ENCODE data around the gene SEPTIN2.

SEPTIN2 gene

DNA sequence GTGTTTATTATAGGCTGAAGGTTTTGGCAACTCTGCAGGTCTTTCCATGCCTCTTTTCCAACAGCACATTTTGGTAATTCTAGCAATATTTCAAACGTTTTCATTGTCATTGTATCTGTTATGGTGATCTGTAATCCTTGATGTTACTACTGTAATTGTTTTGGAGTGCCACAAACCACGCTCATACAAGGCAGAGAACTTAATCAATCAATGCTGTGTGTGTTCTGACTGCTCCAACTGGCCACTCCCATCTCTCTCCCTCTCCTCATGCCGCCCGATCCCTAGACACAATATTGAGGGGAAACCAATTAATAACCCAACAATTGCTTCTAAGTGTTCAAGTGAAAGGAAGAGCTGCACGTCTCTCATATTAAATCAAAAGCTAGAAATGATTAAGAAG, 33.2 kb upstream of the SEPTIN2 start:
- no peaks in the 10 kb centered on the region for H3K36me3 ChIP-seq (replicated peaks)
- H3K27ac ChIP-seq, result no peak overlapping the region
- H3K27me3 ChIP-seq (replicated peaks), result no peaks in the 10 kb centered on the region
- no peak for DNase-seq
- TF ChIP-seq, protein P1, sequence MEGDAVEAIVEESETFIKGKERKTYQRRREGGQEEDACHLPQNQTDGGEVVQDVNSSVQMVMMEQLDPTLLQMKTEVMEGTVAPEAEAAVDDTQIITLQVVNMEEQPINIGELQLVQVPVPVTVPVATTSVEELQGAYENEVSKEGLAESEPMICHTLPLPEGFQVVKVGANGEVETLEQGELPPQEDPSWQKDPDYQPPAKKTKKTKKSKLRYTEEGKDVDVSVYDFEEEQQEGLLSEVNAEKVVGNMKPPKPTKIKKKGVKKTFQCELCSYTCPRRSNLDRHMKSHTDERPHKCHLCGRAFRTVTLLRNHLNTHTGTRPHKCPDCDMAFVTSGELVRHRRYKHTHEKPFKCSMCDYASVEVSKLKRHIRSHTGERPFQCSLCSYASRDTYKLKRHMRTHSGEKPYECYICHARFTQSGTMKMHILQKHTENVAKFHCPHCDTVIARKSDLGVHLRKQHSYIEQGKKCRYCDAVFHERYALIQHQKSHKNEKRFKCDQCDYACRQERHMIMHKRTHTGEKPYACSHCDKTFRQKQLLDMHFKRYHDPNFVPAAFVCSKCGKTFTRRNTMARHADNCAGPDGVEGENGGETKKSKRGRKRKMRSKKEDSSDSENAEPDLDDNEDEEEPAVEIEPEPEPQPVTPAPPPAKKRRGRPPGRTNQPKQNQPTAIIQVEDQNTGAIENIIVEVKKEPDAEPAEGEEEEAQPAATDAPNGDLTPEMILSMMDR (IDR thresholded peaks at IDR 0.05; ENCODE audit: low read depth, low read length, missing control alignments), result no peak
- in situ Hi-C loops (cut with HindIII; ENCODE audit: low pct_ligation_motif_present, low sequenced_read_pairs), result no loop called here
- H3K4me3 ChIP-seq (ENCODE audit: low read depth, low read length), result no peak overlapping the region

DNA sequence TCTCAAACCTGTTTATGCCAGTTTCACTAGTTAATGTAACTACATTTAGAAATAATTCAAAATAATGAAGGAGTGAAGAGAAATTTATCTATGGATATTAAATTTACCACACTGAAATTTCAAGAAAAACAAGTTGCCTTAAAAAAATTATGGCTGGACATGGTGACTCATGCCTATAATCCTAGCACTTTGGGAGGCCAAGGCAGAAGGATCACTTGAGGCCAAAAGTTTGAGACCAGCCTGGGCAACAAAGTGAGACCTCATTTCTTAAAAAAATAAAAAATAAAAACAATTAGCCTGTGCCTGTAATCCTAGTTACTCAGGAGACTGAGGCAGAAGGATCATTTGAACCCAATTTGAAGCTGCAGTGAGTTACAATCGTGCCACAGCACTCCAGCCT, 30.1 kb upstream of the SEPTIN2 start:
- TF ChIP-seq, protein P1 (IDR thresholded peaks at IDR 0.05; ENCODE audit: low read depth, low read length, missing control alignments), result no peak
- H3K27ac ChIP-seq, result no peak overlapping the region
- no peaks in the 10 kb centered on the region for H3K27me3 ChIP-seq (replicated peaks)
- H3K4me3 ChIP-seq (ENCODE audit: low read depth, low read length), result no peak overlapping the region
- H3K36me3 ChIP-seq (replicated peaks), result no peaks in the 10 kb centered on the region
- in situ Hi-C loops (cut with HindIII; ENCODE audit: low pct_ligation_motif_present, low sequenced_read_pairs), result no loop called here
- no peak for DNase-seq

DNA sequence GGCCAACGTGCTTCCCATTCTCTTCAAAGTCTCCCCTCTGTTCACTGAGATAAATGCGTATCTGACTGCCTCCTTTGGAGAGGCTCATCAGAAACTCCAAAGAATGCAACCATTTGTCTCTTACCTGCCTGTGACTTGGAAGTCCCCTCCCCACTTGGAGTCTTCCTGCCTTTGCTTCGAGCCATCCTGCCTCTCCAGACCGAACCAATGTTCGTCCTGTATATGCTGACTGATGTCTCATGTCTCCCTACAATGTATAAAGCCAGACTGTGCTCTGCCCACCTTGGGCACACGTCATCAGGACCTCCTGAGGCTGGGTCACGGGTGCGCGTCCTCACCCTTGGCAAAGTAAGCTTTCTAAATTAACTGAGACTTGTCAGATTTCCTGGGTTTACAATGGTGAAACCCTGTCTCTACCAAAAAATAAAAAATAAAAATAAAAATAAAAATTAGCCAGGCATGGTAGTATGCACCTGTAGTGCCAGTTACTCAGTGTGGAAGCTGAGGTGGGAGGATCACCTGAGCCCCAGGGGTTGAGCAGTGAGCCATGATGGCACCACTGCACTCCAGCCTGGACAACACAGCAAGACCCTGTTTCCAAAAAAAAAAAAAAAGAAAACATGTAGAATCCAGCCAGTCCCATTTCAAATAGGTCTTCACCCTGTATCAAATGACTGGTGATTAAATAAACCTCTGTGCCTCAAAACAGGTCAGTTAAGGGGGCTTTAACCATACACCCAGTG, 29.2 kb upstream of the SEPTIN2 start:
- H3K27me3 ChIP-seq (replicated peaks), result no peaks in the 10 kb centered on the region
- no peak overlapping the region for H3K27ac ChIP-seq
- TF ChIP-seq, protein P1 (IDR thresholded peaks at IDR 0.05; ENCODE audit: low read depth, low read length, missing control alignments), result no peak
- no peak for DNase-seq
- no peak overlapping the region for H3K4me3 ChIP-seq (ENCODE audit: low read depth, low read length)
- in situ Hi-C loops (cut with HindIII; ENCODE audit: low pct_ligation_motif_present, low sequenced_read_pairs), result no loop called here
- H3K36me3 ChIP-seq (replicated peaks), result no peaks in the 10 kb centered on the region

DNA sequence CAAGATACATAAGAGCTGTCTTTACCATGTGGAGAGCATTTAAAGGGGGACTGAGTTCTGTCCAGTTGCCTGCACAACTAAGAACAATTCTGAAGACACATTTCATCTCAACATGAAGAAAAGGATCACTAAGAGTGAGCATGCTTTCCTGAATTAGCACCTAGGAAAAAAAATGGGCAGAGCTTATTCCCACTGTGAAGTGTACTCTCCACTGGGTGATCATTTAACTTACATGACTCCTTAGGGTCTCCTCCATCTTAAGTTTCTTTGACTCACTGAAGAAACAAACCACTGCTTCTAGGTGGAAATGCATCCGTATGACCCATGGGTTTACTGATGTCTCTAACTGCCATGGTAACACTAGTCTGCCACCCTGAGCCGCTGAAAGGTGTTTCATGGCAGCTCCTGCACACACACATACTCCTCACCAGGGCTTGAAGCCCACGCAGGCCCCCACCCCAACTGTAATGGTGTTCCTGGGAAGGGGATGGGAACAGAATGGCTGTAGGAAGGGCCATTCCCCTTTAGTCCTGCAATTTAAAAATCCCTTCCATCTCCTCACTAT, 27.3 kb upstream of the SEPTIN2 start:
- no peak for DNase-seq
- Histone ChIP-seq H3K4me3 (ENCODE audit: low read depth, low read length) (no peak overlapping the region), H3K27ac (no peak overlapping the region), H3K36me3 (replicated peaks) (no peaks in the 10 kb centered on the region), H3K27me3 (replicated peaks) (no peaks in the 10 kb centered on the region)
- TF ChIP-seq, protein P1 (IDR thresholded peaks at IDR 0.05; ENCODE audit: low read depth, low read length, missing control alignments), result no peak
- in situ Hi-C loops (cut with HindIII; ENCODE audit: low pct_ligation_motif_present, low sequenced_read_pairs), result no loop called here

DNA sequence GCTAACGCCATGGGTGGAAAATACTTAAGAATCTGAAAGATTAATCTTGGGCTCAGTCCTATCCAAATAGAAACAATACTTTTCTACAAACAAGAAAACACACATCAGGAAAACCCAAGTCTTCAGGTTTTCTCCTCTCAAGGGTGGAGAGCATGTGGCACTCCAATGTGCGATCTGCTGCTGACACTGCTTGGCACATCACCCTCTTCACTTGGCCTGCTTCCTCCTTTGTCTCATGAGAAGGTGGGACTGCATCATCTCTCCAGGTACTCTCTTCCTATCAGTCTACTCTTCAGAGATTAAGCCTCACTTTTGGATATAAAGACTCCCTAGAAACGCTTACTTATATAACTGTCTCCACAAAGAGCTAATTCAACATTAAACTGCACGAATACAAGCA, 26.7 kb upstream of the SEPTIN2 start:
- no peak overlapping the region for H3K27ac ChIP-seq
- no peaks in the 10 kb centered on the region for H3K27me3 ChIP-seq (replicated peaks)
- no peak for DNase-seq
- H3K36me3 ChIP-seq (replicated peaks), result no peaks in the 10 kb centered on the region
- TF ChIP-seq, protein P1 (IDR thresholded peaks at IDR 0.05; ENCODE audit: low read depth, low read length, missing control alignments), result no peak
- in situ Hi-C loops (cut with HindIII; ENCODE audit: low pct_ligation_motif_present, low sequenced_read_pairs), result no loop called here
- H3K4me3 ChIP-seq (ENCODE audit: low read depth, low read length), result no peak overlapping the region

Data from brain microvascular endothelial cell (primary cell).